Measurements from ENCODE around the gene PHC2.

DNA sequence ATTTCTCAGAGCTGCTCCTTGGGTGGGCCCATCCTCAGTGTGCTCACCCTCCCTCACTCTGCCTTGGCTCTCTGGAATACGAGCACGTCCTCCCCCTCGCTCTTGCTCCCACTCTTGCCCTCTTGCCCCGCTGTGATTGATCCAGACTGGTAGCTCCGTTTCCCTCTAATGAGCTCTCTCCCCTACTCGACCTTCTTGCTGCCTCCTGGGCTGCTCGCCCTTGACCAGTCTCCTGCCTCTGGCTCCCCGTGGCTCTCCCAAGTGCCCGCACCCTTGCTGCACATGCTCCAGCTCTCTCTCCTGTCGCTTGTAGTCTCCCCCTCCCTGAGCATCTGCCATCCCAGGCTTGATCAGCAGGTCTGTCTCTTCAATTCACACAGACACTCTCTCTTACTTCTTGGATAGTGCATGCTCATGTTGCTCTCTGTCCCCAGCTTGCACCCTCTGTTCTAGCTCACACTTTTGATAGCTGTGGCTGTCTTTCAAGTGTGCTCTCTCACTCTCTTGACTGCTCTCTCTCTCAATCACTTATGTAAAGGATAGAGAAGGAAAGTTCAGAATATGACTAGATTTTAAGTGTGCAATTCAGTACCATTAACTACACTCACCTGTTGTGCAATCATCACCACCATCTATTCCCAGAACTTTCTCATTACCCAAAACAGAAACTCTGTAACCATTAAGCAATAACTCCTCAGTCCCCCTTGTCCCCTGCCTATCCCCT is 51.1 kb downstream of the PHC2 start:
- TF ChIP-seq POLR2AphosphoS5 (IDR thresholded peaks at IDR 0.05; ENCODE audit: control insufficient read depth, insufficient read depth, low read depth, low read length), result no peak
- TF ChIP-seq, protein P1, sequence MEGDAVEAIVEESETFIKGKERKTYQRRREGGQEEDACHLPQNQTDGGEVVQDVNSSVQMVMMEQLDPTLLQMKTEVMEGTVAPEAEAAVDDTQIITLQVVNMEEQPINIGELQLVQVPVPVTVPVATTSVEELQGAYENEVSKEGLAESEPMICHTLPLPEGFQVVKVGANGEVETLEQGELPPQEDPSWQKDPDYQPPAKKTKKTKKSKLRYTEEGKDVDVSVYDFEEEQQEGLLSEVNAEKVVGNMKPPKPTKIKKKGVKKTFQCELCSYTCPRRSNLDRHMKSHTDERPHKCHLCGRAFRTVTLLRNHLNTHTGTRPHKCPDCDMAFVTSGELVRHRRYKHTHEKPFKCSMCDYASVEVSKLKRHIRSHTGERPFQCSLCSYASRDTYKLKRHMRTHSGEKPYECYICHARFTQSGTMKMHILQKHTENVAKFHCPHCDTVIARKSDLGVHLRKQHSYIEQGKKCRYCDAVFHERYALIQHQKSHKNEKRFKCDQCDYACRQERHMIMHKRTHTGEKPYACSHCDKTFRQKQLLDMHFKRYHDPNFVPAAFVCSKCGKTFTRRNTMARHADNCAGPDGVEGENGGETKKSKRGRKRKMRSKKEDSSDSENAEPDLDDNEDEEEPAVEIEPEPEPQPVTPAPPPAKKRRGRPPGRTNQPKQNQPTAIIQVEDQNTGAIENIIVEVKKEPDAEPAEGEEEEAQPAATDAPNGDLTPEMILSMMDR (IDR thresholded peaks at IDR 0.05 in 2 of 3, conservative IDR thresholded peaks at IDR 0.05 in 1 of 3; ENCODE audit: insufficient read depth in 2 of 3, low read depth in 1 of 3, low read length in 3 of 3), result no peak
- TF ChIP-seq GABPA (tag; conservative IDR thresholded peaks at IDR 0.05; ENCODE audit: low read depth), result no peak
- TF ChIP-seq ZSCAN29 (IDR thresholded peaks at IDR 0.05), result no peak

Measured in K562 (cell line).